HG02970 (cell line): Measurements from ENCODE around the gene COQ6.
"Not testable (repeated sequence)": the region's sequence is repeated elsewhere in the genome, so short reads cannot be mapped to it uniquely, and the experiment has no call there.

Source experiments
- ATAC-seq: cut with Tn5 transposase; IDR thresholded peaks from one replicate; pipeline ENCODE4 v1.9.1; 2021; ENCODE audit warnings: mild to moderate bottlenecking, moderate library complexity, moderate number of reproducible peaks; ENCODE audit not compliant: unreplicated experiment, low FRiP score

The COQ6 gene

GRCh38 chr14:73976125-73976524, 26.0 kb downstream of the COQ6 start:
- ATAC-seq: no peak

- ATAC-seq: no peak
Observed at GRCh38 chr14:73977896-73978295, 27.8 kb downstream of the COQ6 start.

DNA sequence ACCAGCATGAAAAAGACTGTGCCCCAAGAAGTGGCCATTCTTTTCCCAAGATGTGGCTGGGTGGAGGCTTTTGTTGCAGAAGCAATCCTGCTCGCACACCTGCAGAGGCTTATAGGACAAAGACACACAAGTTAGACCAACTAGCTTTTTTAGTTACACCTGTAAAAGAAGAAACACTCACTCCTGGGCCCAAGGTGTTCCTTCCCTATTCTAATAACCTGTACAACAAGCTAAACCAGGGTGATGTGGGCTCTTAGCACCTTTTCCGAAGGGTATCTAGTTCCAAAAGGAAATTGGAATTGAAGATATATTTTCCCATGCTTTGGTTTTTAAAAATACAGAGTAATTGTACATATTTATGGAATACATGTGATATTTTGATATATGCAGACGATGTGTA, 38.0 kb downstream of the COQ6 start:
- no peak for ATAC-seq

DNA sequence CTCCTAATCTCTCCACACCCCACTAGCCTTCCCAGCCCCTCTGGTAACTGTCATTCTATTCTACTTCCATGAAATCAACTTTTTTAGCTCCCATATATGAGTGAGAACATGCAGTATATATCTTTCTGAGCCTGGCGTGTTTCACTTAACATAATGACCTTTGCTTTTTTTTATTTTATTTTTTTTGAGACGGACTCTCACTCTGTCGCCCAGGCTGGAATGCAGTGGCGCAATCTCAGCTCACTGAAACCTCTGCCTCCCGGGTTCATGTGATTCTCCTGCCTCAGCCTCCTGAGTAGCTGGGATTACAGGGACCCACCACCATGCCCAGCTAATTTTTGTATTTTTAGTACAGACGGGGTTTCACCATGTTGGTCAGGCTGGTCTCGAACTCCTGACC, 38.6 kb downstream of the COQ6 start:
- ATAC-seq: not testable (repeated sequence)

DNA sequence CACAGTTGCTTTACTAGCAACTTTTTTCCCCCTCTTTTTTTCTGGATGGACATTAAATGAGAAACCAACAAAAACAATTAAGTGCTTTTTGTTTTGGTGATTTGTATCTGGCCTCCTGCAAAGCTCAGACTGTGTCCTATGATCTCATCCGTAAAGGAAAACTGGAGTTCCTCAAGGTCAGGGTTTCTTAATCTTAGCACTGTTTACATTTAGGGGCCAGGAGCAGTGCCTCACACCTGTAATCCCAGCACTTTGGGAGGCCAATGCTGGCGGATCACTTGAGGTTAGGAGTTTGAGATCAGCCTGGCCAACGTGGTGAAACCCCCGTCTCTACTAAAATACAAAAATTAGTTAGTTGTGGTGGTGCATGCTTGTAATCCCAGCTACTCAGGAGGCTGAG, 41.0 kb downstream of the COQ6 start:
- ATAC-seq: no peak

DNA sequence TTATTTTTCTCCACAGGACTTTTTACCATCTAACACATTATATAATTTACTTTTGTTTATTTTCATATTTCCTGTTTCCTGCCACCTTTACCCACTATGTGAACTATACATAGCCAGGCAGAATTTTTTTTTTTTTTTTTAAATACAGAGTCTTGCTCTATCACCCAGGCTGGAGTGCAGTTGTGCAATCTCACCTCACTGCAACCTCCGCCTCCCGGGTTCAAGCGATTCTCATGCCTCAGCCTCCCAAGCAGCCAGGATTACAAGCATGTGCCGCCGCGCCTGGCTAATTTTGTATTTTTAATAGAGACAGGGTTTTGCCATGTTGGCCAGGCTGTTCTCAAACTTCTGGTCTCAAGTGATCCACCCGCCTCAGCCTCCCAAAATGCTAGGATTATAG, 44.8 kb downstream of the COQ6 start:
- not testable (repeated sequence) for ATAC-seq

GRCh38 chr14:73995977-73996378, 45.9 kb downstream of the COQ6 start:
- ATAC-seq: no peak

GRCh38 chr14:73996731-73997107, 46.6 kb downstream of the COQ6 start:
- ATAC-seq: no peak

- no peak for ATAC-seq
Observed at GRCh38 chr14:73997108-73997943, 47.2 kb downstream of the COQ6 start.

- ATAC-seq: no peak
Observed at GRCh38 chr14:73997944-73998447, 47.9 kb downstream of the COQ6 start.

DNA sequence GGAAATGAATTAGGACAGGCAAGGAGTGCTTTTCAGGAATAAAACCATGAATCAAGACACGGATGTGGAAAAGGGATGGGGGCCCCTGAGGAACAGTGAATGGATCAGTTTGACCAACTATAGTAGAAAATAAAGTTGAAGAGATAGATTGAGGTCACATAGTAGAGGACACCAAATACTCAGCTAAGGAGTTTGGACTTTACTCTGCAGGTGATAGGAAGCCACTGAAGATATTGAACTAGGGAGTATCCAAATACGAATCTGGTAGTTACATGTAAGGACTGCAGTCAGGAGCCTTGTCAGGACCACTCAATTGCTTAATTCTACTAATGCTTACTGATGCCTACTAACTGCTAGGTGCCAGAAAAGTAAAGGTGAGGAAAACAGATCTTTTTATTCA, 48.6 kb downstream of the COQ6 start:
- no peak for ATAC-seq

DNA sequence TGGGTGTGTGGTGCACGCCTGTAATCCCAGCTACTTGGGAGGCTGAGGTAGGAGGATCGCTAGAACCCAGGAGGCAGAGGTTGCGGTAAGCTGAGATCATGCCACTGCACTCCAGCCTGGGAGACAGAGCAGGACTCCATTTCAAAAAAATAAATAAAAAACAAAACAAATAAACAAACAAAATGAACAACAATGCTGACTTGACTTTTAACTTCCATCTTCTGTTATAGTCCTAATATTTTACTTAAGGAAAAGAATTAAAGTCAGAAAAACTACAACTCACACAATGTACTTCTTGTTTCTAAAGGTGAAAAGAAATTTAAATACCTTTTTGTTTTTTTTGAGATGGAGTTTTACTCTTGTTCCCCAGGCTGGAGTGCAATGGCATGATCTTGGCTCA, 55.6 kb downstream of the COQ6 start:
- ATAC-seq: not testable (repeated sequence)

DNA sequence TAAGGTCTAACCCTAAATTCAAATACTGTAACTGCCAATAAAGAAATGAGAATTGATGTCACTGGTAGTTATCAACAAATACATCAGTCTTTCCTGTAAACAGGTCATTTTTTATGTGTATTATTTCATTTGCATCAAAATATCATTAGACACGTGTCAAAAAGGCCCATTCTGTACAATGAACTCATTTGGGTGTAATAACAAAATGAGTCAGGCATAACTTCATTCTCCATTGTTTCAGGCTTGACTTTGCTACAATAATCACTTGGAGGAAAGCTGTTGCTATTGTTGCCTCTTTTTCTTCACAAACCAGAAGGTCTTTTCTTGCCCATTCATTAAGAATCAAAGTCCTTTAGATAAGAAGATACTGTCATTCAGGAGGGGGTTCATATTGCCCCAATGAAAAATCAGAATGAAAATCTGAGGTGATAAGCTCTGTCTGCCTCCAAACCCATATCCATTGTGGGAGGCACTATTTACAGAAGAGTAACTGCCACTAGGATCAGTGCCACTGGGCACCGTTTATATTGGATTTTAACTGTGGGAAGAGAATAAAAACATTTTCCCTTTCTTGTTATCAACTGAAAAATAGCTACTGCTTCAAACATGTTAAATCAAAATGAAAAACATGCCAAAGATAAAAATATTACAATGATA, 58.9 kb downstream of the COQ6 start:
- ATAC-seq: no peak
